ENCODE data around the gene SNX33.

GRCh38 chr15:75653347-75653913, 5.7 kb downstream of the SNX33 start:
- TF ChIP-seq, protein P1, sequence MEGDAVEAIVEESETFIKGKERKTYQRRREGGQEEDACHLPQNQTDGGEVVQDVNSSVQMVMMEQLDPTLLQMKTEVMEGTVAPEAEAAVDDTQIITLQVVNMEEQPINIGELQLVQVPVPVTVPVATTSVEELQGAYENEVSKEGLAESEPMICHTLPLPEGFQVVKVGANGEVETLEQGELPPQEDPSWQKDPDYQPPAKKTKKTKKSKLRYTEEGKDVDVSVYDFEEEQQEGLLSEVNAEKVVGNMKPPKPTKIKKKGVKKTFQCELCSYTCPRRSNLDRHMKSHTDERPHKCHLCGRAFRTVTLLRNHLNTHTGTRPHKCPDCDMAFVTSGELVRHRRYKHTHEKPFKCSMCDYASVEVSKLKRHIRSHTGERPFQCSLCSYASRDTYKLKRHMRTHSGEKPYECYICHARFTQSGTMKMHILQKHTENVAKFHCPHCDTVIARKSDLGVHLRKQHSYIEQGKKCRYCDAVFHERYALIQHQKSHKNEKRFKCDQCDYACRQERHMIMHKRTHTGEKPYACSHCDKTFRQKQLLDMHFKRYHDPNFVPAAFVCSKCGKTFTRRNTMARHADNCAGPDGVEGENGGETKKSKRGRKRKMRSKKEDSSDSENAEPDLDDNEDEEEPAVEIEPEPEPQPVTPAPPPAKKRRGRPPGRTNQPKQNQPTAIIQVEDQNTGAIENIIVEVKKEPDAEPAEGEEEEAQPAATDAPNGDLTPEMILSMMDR (IDR thresholded peaks at IDR 0.05; ENCODE audit: insufficient read depth, low read length, poor library complexity, severe bottlenecking) = no peak
- TF ChIP-seq EZH2phosphoT487 (conservative IDR thresholded peaks at IDR 0.05; ENCODE audit: low read length) = no peak

Measured in SU-DHL-6 (cell line).